G401.6 (cell line): ENCODE measurements around the gene MEAF6.
"Not testable (repeated sequence)": the region's sequence is repeated elsewhere in the genome, so short reads cannot be mapped to it uniquely, and the experiment has no call there.

Source experiments
- FAIRE-seq: peaks from 2 replicates; lab custom pipeline; 2012; peaks lifted over from hg19 to GRCh38; lab: Jason Lieb, UNC

The MEAF6 gene

GRCh38 chr1:37529888-37530287 lies 15.3 kb upstream of the MEAF6 start:
- not testable (repeated sequence) for FAIRE-seq

- no peak for FAIRE-seq
Observed at GRCh38 chr1:37519613-37520012, 5.0 kb upstream of the MEAF6 start.

GRCh38 chr1:37518929-37519328 lies 4.4 kb upstream of the MEAF6 start:
- not testable (repeated sequence) for FAIRE-seq

- not testable (repeated sequence) for FAIRE-seq
Observed at GRCh38 chr1:37518241-37518640, 3.7 kb upstream of the MEAF6 start.

- no peak for FAIRE-seq
Observed at GRCh38 chr1:37517569-37517968, 3.0 kb upstream of the MEAF6 start.

- FAIRE-seq: no peak
Observed at GRCh38 chr1:37515185-37516034, 844 bp upstream of the MEAF6 start.

- no peak for FAIRE-seq
Observed at GRCh38 chr1:37513795-37514349, 694 bp downstream of the MEAF6 start.

GRCh38 chr1:37509181-37509580 lies 5.4 kb downstream of the MEAF6 start:
- peak; percentile 72 for FAIRE-seq

GRCh38 chr1:37506740-37507139 lies 7.8 kb downstream of the MEAF6 start:
- no peak for FAIRE-seq

- not testable (repeated sequence) for FAIRE-seq
Observed at GRCh38 chr1:37502791-37503190, 11.8 kb downstream of the MEAF6 start.

- no peak for FAIRE-seq
Observed at GRCh38 chr1:37502104-37502503, 12.5 kb downstream of the MEAF6 start.

- no peak for FAIRE-seq
Observed at GRCh38 chr1:37501661-37502060, 12.9 kb downstream of the MEAF6 start.

- FAIRE-seq: no peak
Observed at GRCh38 chr1:37498872-37499617, 15.5 kb downstream of the MEAF6 start.

- no peak for FAIRE-seq
Observed at GRCh38 chr1:37497832-37498231, 16.7 kb downstream of the MEAF6 start.

GRCh38 chr1:37495875-37496274 lies 18.7 kb downstream of the MEAF6 start:
- no peak for FAIRE-seq

- FAIRE-seq: peak; percentile 54
Observed at GRCh38 chr1:37493336-37494098, 21.0 kb downstream of the MEAF6 start.

GRCh38 chr1:37487619-37487984 lies 27.0 kb downstream of the MEAF6 start:
- FAIRE-seq: no peak

- FAIRE-seq: peak; percentile 85
Observed at GRCh38 chr1:37486680-37487618, 27.6 kb downstream of the MEAF6 start.

GRCh38 chr1:37485902-37486679 lies 28.5 kb downstream of the MEAF6 start:
- FAIRE-seq: no peak

- no peak for FAIRE-seq
Observed at GRCh38 chr1:37484325-37485051, 30.1 kb downstream of the MEAF6 start.
